ENCODE results near the gene TMEM106C. TPM values are rescaled to one million over a fixed set of nuclear protein-coding genes. Genes with fewer than 3 reads are reported as not detected.

TMEM106C gene
- total and polyA plus RNA-seq, 2 of the 13 experiments (the other 11 are each of a cell fraction or from before 2014, with no cell fraction given) = 132 to 192 TPM

- intact Hi-C loops (cut with micrococcal nuclease; ENCODE audit: unreplicated experiment) (loop anchor here (2.0 to 10.0 kb wide), 2 partner anchors 19 to 101 kb away; partner anchors contain the start of gene SENP1), in situ Hi-C loops (cut with HindIII; ENCODE audit: extremely low pct_ligation_motif_present, low pct_unique_long_range_greater_than_20kb) (no loop called here)
- H3K27ac ChIP-seq (ENCODE audit: extremely low read length, insufficient read depth, low read length) = no peak within 1 kb of the TSS
- ATAC-seq = peak; percentile 73
- DNase-seq (ENCODE audit: low spot score) = no peak
- 1% methylated on average over 19 of the region's 83 CpGs for WGBS (ENCODE audit: low lambda C conversion rate)
- H3K9me3 ChIP-seq (ENCODE audit: low read length) = no peaks in the 10 kb centered on the region
- FAIRE-seq = no peak
- H3K36me3 ChIP-seq (replicated peaks in 1 of 2; ENCODE audit: control insufficient read depth in 1 of 2, insufficient read depth in 2 of 2, low read length in 2 of 2) = no peaks in the 10 kb centered on the region
- H3K27me3 ChIP-seq (ENCODE audit: control insufficient read depth in 1 of 2, insufficient read depth in 2 of 2, low read length in 2 of 2) = peaks cover 6 to 53% of the 10 kb centered on the region in 2 experiments
- H3K4me3 ChIP-seq (replicated peaks in 1 of 3; ENCODE audit: insufficient read depth in 1 of 3, low read depth in 2 of 3, low read length in 3 of 3) = peak within 1 kb of the TSS; percentile 40 to 64 (median 50); a peak in 5 of 6 replicates
- H3K9ac ChIP-seq (ENCODE audit: insufficient read depth, low read depth, low read length) = no peak within 1 kb of the TSS; the same call in 1 of the 2 replicates
- H4K20me1 ChIP-seq (ENCODE audit: insufficient read depth, low read length) = no peaks in the 10 kb centered on the region
- H3K79me2 ChIP-seq (ENCODE audit: insufficient read depth, low read length) = no peaks in the 10 kb centered on the region
- H2AFZ ChIP-seq (ENCODE audit: low read length) = no peak within 1 kb of the TSS
- H3K4me1 ChIP-seq (ENCODE audit: insufficient read depth, low read length) = peaks cover 57% of the 10 kb centered on the region
- ChIA-PET CTCF (ENCODE audit: low intra/inter-chr PET ratio, low total read pairs) (no interaction called here), POLR2A (interaction anchor here (1.4 kb wide), 1 partner anchor 18 kb away, joined by 3 read pairs; no protein-coding TSS in a partner anchor)
- no TSS peak for BruUV-seq (replicated peaks)
- peak within 1 kb of the TSS; percentile 73 for H3K4me2 ChIP-seq (ENCODE audit: low read depth, low read length)
- TF ChIP-seq ZNF772 (CRISPR knock-in tag; IDR thresholded peaks at IDR 0.05) (0 out of 2 replicates have a peak, but pooled peaks have one; percentile 20), MXD3 (CRISPR knock-in tag; IDR thresholded peaks at IDR 0.05) (no peak), FOXP1 (IDR thresholded peaks at IDR 0.05) (no peak), FOXP1 (CRISPR knock-in tag; IDR thresholded peaks at IDR 0.05) (no peak), SMARCC2 (IDR thresholded peaks at IDR 0.05) (no peak), ZNF850 (CRISPR knock-in tag; conservative IDR thresholded peaks at IDR 0.05) (no peak), HOXA3 (CRISPR knock-in tag; IDR thresholded peaks at IDR 0.05) (peak; percentile 9; the same call in 1 of the 2 replicates), ZNF207 (IDR thresholded peaks at IDR 0.05; ENCODE audit: borderline replicate concordance) (no peak), ZSCAN5A (CRISPR knock-in tag; IDR thresholded peaks at IDR 0.05; ENCODE audit: borderline replicate concordance) (0 out of 2 replicates have a peak, but pooled peaks have one; percentile 34), DDIT3 (CRISPR knock-in tag; IDR thresholded peaks at IDR 0.05) (no peak), SMC3 (IDR thresholded peaks at IDR 0.05; ENCODE audit: low read length) (no peak), IRX3 (CRISPR knock-in tag; IDR thresholded peaks at IDR 0.05; ENCODE audit: borderline replicate concordance, low read depth) (no peak), ZNF713 (CRISPR knock-in tag; IDR thresholded peaks at IDR 0.05) (0 out of 2 replicates have a peak, but pooled peaks have one; percentile 25), ZNF570 (CRISPR knock-in tag; IDR thresholded peaks at IDR 0.05; ENCODE audit: borderline replicate concordance) (no peak), NPAS2 (CRISPR knock-in tag; IDR thresholded peaks at IDR 0.05; ENCODE audit: borderline replicate concordance) (no peak), SAFB2 (CRISPR knock-in tag; IDR thresholded peaks at IDR 0.05; ENCODE audit: borderline replicate concordance, low read depth) (no peak), SOX13 (IDR thresholded peaks at IDR 0.05) (no peak), SOX13 (CRISPR knock-in tag; conservative IDR thresholded peaks at IDR 0.05 in 1 of 2, IDR thresholded peaks at IDR 0.05 in 1 of 2) (no peak)
- TF ChIP-seq, protein P1, sequence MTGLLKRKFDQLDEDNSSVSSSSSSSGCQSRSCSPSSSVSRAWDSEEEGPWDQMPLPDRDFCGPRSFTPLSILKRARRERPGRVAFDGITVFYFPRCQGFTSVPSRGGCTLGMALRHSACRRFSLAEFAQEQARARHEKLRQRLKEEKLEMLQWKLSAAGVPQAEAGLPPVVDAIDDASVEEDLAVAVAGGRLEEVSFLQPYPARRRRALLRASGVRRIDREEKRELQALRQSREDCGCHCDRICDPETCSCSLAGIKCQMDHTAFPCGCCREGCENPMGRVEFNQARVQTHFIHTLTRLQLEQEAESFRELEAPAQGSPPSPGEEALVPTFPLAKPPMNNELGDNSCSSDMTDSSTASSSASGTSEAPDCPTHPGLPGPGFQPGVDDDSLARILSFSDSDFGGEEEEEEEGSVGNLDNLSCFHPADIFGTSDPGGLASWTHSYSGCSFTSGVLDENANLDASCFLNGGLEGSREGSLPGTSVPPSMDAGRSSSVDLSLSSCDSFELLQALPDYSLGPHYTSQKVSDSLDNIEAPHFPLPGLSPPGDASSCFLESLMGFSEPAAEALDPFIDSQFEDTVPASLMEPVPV (CRISPR knock-in tag; IDR thresholded peaks at IDR 0.05) = 0 out of 2 replicates have a peak, but pooled peaks have one; percentile 11
Measured at GRCh38 chr12:48004053-48004941, 40.9 kb downstream of the TMEM106C start, which contains the start of gene COL2A1. Gene COL2A1 (minus strand): TSS chr12:48004476. CDS start chr12:48004321, 155 bp downstream.

All from HepG2 (cell line).